Panc1 (cell line): ENCODE data around the gene NUDT6. TPM values are rescaled to one million over a fixed set of nuclear protein-coding genes. Genes with fewer than 3 reads are reported as not detected.

Experiments used
- ATAC-seq: fragments of 200-7000 bp; cut with Tn5 transposase; 2 replicates; pipeline ENCODE4 v1.9.1; 2020; ENCODE audit warnings: mild to moderate bottlenecking, moderate library complexity
- BruUV-seq: library from RNA; stranded (reverse); fragments of 400-500 nt; replicated peaks from 2 replicates; lab custom pipeline; 2021; lab: Mats Ljungman, UMichigan
- CTCF ChIA-PET: fragments of 300-600 bp; sonication (Branson Sonifier 250); formaldehyde crosslinking; loops from one replicate; lab custom pipeline; 2022; ENCODE audit warnings: antibody characterized with exemption; lab: Charles Lee
- POLR2A ChIA-PET: fragments of 300-600 bp; sonication (Branson Sonifier 250); formaldehyde crosslinking; loops from one replicate; lab custom pipeline; 2022; ENCODE audit warnings: antibody characterized with exemption; lab: Charles Lee
- DNase-seq: peaks from one replicate; pipeline ENCODE4 v3.0.0-alpha.2; 2010; ENCODE audit warnings: low read depth, low spot score
- H3K27ac ChIP-seq: 2 replicates; pipeline ENCODE4 v1.5.1; 2011; ENCODE audit warnings: mild to moderate bottlenecking, low read length, inconsistent platforms
- H3K27me3 ChIP-seq: fragments of 200-500 bp; sonication (Bioruptor generic); 2 replicates; pipeline ENCODE4 v1.6.0; 2014; ENCODE audit warnings: low read length, inconsistent platforms; ENCODE audit not compliant: control insufficient read depth, insufficient read depth
- H3K36me3 ChIP-seq: fragments of 200-500 bp; sonication (Bioruptor generic); 2 replicates; pipeline ENCODE4 v1.5.1; 2014; ENCODE audit warnings: inconsistent platforms, mild to moderate bottlenecking, low read length, moderate library complexity; ENCODE audit not compliant: control insufficient read depth, insufficient read depth
- H3K4me1 ChIP-seq: 2 replicates; pipeline ENCODE4 v1.5.1; 2011; ENCODE audit warnings: inconsistent platforms, mild to moderate bottlenecking, low read length, moderate library complexity; ENCODE audit not compliant: control insufficient read depth, insufficient read depth
- H3K4me3 ChIP-seq, 2 experiments: 2 replicates each; pipeline ENCODE4 v1.5.1; 2011 to 2012; ENCODE audit warnings: low read depth in 2 of 2, low read length in 2 of 2, mild to moderate bottlenecking in 2 of 2, inconsistent platforms in 1 of 2, moderate library complexity in 1 of 2
- H3K9me3 ChIP-seq: fragments of 200-500 bp; sonication (Bioruptor generic); 2 replicates; pipeline ENCODE4 v1.5.1; 2014; ENCODE audit warnings: low read depth, mild to moderate bottlenecking, inconsistent platforms, low read length, moderate library complexity; ENCODE audit not compliant: control insufficient read depth, insufficient read depth
- CTCF ChIP-seq: fragments of 450-650 bp; IDR thresholded peaks from 2 replicates; pipeline ENCODE4 v1.5.1; 2017; ENCODE audit warnings: mild to moderate bottlenecking
- POLR2AphosphoS5 ChIP-seq: IDR thresholded peaks from 2 replicates; pipeline ENCODE4 v1.6.1; 2012; ENCODE audit warnings: mild to moderate bottlenecking, low read depth, low read length, moderate library complexity
- REST ChIP-seq, 2 experiments: IDR thresholded peaks; 2 replicates each; pipeline ENCODE4 v1.6.1; 2011 to 2012; ENCODE audit warnings: low read depth in 2 of 2, control low read depth in 1 of 2, low read length in 1 of 2, mild to moderate bottlenecking in 1 of 2, moderate library complexity in 1 of 2; ENCODE audit not compliant: insufficient read depth in 1 of 2
- SIN3A ChIP-seq: IDR thresholded peaks from 2 replicates; pipeline ENCODE4 v1.6.1; 2012; ENCODE audit warnings: low read depth, mild to moderate bottlenecking, low read length, moderate library complexity, borderline replicate concordance; ENCODE audit not compliant: insufficient read depth
- TCF7L2 ChIP-seq: IDR thresholded peaks from 2 replicates; pipeline ENCODE4 v1.6.1; 2011; ENCODE audit warnings: mild to moderate bottlenecking, low read depth, low read length, inconsistent platforms
- in situ Hi-C: cut with HindIII; loops from 2 replicates; pipeline ENCODE4 v1.10.0; 2016; ENCODE audit warnings: low sequenced_read_pairs, low pct_unique_long_range_greater_than_20kb
- intact Hi-C: fragments of 100-400 bp; cut with micrococcal nuclease; formaldehyde crosslinking; loops from one replicate; pipeline ENCODE4 v1.10.0; 2022; ENCODE audit not compliant: unreplicated experiment
- total RNA-seq: library from RNA; stranded (reverse); gene quantifications from one replicate; pipeline ENCODE4 v1.2.1, GENCODE V29; 2021; ENCODE audit not compliant: unreplicated experiment

The NUDT6 gene
- total RNA-seq, 1 experiment from 2014 or later, result 7.5 TPM

GRCh38 chr4:122963216-122963615 is 40.8 kb upstream of the NUDT6 start:
- intact Hi-C loops (no loop called here), in situ Hi-C loops (no loop called here)
- ChIA-PET POLR2A (no interaction called here), CTCF (no interaction called here)
- Histone ChIP-seq H3K27ac (no peak overlapping the region), H3K27me3 (no peaks in the 10 kb centered on the region), H3K4me3 (no peak overlapping the region), H3K4me1 (peaks cover 1% of the 10 kb centered on the region; the same call in 1 of the 2 replicates), H3K36me3 (no peaks in the 10 kb centered on the region; the same call in 1 of the 2 replicates), H3K9me3 (no peaks in the 10 kb centered on the region)
- ATAC-seq (no peak), DNase-seq (no peak)
- BruUV-seq, result no TSS peak
- TF ChIP-seq REST (IDR thresholded peaks at IDR 0.05; ENCODE audit: insufficient read depth in 1 of 2, low read depth in 2 of 2, low read length in 1 of 2), result no peak
- TF ChIP-seq SIN3A, result no peak
- no peak for TF ChIP-seq CTCF
- no peak for TF ChIP-seq POLR2AphosphoS5
- TF ChIP-seq TCF7L2, result no peak

GRCh38 chr4:122960611-122961000 is 38.2 kb upstream of the NUDT6 start:
- TF ChIP-seq TCF7L2, result no peak
- TF ChIP-seq REST (IDR thresholded peaks at IDR 0.05; ENCODE audit: insufficient read depth in 1 of 2, low read depth in 2 of 2, low read length in 1 of 2), result no peak
- no peak for TF ChIP-seq SIN3A
- TF ChIP-seq CTCF, result no peak
- TF ChIP-seq POLR2AphosphoS5, result no peak
- Histone ChIP-seq H3K4me1 (no peaks in the 10 kb centered on the region), H3K9me3 (no peaks in the 10 kb centered on the region), H3K4me3 (no peak overlapping the region), H3K36me3 (no peaks in the 10 kb centered on the region; the same call in 1 of the 2 replicates), H3K27me3 (no peaks in the 10 kb centered on the region), H3K27ac (no peak overlapping the region)
- ATAC-seq (no peak), DNase-seq (no peak)
- ChIA-PET POLR2A (no interaction called here), CTCF (no interaction called here)
- in situ Hi-C loops (no loop called here), intact Hi-C loops (no loop called here)
- no TSS peak for BruUV-seq
